ENCODE data around the gene WEE1. TPM values are rescaled to one million over a fixed set of nuclear protein-coding genes. Genes with fewer than 3 reads are reported as not detected.
"Not testable (repeated sequence)": the region's sequence is repeated elsewhere in the genome, so short reads cannot be mapped to it uniquely, and the experiment has no call there.

The WEE1 gene
- polyA plus RNA-seq, 10 donors = 25.8 to 54.7 (median 36.4) TPM

GRCh38 chr11:9594267-9595046, 21.0 kb downstream of the WEE1 start:
- DNase-seq = no peak

- no peak for DNase-seq
Measured at GRCh38 chr11:9596926-9597464, 23.5 kb downstream of the WEE1 start.

- no peak for DNase-seq
Measured at GRCh38 chr11:9600166-9600565, 26.7 kb downstream of the WEE1 start.

- no peak for DNase-seq
Measured at GRCh38 chr11:9600644-9601036, 27.2 kb downstream of the WEE1 start.

- peak in 2 of 3 donors; percentile 65 to 77 for DNase-seq
Measured at GRCh38 chr11:9601037-9601875, 27.8 kb downstream of the WEE1 start.

GRCh38 chr11:9601876-9602199, 28.4 kb downstream of the WEE1 start:
- no peak for DNase-seq

GRCh38 chr11:9603214-9603613, 29.7 kb downstream of the WEE1 start:
- not testable (repeated sequence) for DNase-seq

GRCh38 chr11:9604134-9604533, 30.7 kb downstream of the WEE1 start:
- DNase-seq = no peak

GRCh38 chr11:9605742-9606141, 32.3 kb downstream of the WEE1 start:
- no peak for DNase-seq

GRCh38 chr11:9606809-9607510, 33.5 kb downstream of the WEE1 start:
- no peak for DNase-seq

GRCh38 chr11:9607511-9607899, 34.0 kb downstream of the WEE1 start:
- DNase-seq = no peak

- DNase-seq = no peak
Measured at GRCh38 chr11:9609002-9609759, 35.7 kb downstream of the WEE1 start.

GRCh38 chr11:9609841-9610240, 36.4 kb downstream of the WEE1 start:
- no peak for DNase-seq

GRCh38 chr11:9613118-9613829, 39.8 kb downstream of the WEE1 start:
- peak; percentile 96 to 98 (median 98) for DNase-seq

GRCh38 chr11:9613830-9614762, 40.6 kb downstream of the WEE1 start:
- peak; percentile 77 to 94 (median 87) for DNase-seq

GRCh38 chr11:9615031-9615451, 41.6 kb downstream of the WEE1 start:
- no peak for DNase-seq

GRCh38 chr11:9616042-9616675, 42.7 kb downstream of the WEE1 start:
- no peak for DNase-seq

- DNase-seq = no peak
Measured at GRCh38 chr11:9616858-9617257, 43.4 kb downstream of the WEE1 start.

GRCh38 chr11:9617940-9618339, 44.5 kb downstream of the WEE1 start:
- DNase-seq = peak; percentile 42 to 75 (median 61)
